NB4 (cell line): ENCODE measurements around the gene COL9A3.
"Not testable (repeated sequence)": the region's sequence is repeated elsewhere in the genome, so short reads cannot be mapped to it uniquely, and the experiment has no call there.

ENCODE experiments used
- DNase-seq: peaks from one replicate; pipeline ENCODE4 v3.0.0; 2010; ENCODE audit warnings: low read depth
- H3K4me3 ChIP-seq: one replicate; pipeline ENCODE4 v1.5.1; 2011; ENCODE audit warnings: mild to moderate bottlenecking, low read depth, low read length, moderate library complexity
- MYC ChIP-seq: IDR thresholded peaks from 2 replicates; pipeline ENCODE4 v1.6.1; 2011; ENCODE audit warnings: low read depth, low read length
- POLR2A ChIP-seq: IDR thresholded peaks from 2 replicates; pipeline ENCODE4 v1.6.1; 2011; ENCODE audit warnings: mild to moderate bottlenecking; ENCODE audit not compliant: insufficient read length; ENCODE audit errors: extremely low read depth
- TF ChIP-seq, protein P1 (sequence below): IDR thresholded peaks from 2 replicates; pipeline ENCODE4 v1.6.1; 2011; ENCODE audit warnings: low read depth, low read length
- TF ChIP-seq, protein P2 (sequence below): IDR thresholded peaks from one replicate; pipeline ENCODE4 v1.5.1; 2012; ENCODE audit warnings: low read depth, low read length

Gene COL9A3

DNA sequence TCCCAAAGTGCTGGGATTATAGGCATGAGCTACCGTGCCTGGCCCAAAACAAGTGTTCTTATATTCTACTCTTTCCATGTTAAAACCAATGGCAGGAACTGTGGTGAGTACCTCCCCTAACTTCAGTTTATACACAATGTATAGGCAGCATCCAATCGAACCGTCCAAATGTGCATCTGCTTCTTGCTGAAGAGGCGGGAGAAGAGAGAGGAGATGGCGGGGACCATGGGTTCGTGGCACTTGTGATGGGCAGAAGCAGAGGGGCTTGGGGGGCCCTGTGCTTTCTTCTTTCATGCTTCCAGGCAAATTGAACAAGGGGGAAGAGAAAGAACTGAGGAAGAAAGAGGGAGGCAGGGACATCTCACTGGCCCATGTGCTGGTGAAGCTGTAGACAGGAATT is 56.0 kb downstream of the COL9A3 start:
- TF ChIP-seq, protein P1, sequence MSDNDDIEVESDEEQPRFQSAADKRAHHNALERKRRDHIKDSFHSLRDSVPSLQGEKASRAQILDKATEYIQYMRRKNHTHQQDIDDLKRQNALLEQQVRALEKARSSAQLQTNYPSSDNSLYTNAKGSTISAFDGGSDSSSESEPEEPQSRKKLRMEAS: no peak
- TF ChIP-seq, protein P2, sequence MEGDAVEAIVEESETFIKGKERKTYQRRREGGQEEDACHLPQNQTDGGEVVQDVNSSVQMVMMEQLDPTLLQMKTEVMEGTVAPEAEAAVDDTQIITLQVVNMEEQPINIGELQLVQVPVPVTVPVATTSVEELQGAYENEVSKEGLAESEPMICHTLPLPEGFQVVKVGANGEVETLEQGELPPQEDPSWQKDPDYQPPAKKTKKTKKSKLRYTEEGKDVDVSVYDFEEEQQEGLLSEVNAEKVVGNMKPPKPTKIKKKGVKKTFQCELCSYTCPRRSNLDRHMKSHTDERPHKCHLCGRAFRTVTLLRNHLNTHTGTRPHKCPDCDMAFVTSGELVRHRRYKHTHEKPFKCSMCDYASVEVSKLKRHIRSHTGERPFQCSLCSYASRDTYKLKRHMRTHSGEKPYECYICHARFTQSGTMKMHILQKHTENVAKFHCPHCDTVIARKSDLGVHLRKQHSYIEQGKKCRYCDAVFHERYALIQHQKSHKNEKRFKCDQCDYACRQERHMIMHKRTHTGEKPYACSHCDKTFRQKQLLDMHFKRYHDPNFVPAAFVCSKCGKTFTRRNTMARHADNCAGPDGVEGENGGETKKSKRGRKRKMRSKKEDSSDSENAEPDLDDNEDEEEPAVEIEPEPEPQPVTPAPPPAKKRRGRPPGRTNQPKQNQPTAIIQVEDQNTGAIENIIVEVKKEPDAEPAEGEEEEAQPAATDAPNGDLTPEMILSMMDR: no peak
- no peak for TF ChIP-seq MYC
- TF ChIP-seq POLR2A: no peak
- H3K4me3 ChIP-seq: no peak overlapping the region
- no peak for DNase-seq

DNA sequence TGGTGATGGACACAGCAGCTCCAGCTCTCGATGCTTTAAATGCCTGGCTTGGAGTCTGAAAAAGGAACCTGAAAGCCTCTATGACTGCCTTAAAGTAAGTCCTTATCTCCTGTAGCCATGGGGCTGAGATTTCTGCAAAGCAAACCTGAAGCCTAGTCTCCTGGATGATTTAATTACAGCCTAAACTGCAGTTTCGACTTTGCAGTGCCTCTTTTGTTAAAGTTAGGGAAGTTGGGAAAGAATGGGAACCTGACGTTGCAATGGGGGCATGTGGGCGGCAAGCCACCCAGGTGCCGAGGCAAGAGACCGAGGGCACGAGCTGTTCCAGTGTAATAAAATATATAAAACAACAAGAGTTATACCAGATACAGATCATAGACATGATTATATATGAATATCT is 56.4 kb downstream of the COL9A3 start:
- no peak for DNase-seq
- H3K4me3 ChIP-seq: no peak overlapping the region
- TF ChIP-seq MYC (no peak), POLR2A (no peak)
- TF ChIP-seq, protein P2: no peak
- TF ChIP-seq, protein P1: no peak

DNA sequence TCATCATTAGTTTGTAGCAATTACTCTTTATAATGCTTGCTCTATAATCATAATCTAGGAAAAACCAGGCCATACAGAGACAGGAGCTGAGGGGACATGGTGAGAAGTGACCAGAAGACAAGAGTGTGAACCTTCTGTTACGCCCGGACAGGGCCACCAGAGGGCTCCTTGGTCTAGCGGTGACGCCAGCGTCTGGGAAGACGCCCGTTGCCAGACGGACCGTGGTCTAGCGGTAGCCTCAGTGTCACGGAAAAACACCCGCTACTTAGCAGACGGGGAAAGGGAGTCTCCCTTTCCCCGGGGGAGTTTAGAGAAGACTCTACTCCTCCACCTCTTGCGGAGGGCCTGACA is 56.8 kb downstream of the COL9A3 start:
- H3K4me3 ChIP-seq: not testable (repeated sequence)
- DNase-seq: peak; percentile 82
- TF ChIP-seq, protein P2: peak; percentile 55

DNA sequence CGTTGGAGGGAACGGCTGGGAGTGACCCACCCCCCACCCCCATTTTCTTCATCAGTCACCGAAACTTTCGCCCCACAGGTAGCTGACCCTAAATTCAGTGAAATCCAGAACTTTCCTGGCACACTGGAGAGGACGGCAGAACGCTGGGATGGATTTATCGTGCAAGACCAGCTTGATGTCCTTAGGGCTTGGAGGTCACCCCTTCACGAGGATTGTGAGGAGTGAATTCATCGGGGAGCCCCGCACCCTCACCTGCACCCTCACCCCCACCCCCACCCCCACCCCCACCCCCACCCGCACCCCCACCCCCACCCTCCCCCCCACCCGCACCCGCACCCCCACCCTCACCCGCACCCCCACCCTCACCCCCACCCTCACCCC is 58.1 kb downstream of the COL9A3 start:
- no peak overlapping the region for H3K4me3 ChIP-seq
- TF ChIP-seq, protein P1: no peak
- TF ChIP-seq MYC (no peak), POLR2A (no peak)
- TF ChIP-seq, protein P2: no peak
- DNase-seq: no peak

DNA sequence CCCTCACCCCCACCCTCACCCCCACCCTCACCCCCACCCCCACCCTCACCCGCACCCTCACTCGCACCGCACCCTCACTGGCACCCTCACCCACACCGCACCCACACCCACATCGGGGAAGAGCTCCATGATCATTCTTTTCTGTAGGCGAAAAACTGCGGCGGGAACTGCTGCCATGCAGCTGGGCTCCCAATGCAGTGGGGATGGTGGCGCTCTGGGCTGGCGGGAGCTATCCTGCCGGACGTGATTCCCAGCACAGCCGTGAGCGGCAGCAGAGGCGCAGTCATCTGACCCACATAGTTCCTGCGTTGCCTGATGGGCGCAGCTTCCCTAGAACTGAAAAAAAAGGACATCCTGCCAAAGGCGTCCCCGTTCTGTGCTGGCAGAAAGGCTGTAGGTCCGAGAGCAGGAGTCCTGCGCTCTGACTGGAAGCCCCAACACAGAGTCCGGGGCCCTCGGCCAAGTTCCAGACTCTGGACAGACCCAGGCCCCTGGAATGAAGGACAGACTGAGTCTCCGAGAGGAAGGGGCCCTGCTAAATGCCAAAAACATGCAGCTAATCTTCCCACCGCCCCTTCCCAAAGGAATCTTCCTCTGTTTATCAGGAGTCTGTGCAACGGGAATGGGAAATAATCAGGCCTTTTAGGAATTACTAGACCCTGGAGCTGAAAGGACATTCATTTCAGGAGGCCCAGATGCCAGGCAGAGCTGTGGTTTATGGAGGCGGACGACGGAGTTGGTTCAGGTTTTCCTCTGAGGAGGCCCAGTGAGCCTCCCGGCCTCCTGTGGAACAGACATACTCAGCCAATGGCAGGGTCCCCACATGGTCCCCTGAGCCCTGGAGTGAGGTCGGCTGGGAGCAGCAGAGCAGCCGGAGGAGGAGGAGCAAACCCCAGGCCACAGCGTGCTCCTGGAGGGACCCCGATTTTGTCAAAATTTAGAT is 58.8 kb downstream of the COL9A3 start:
- TF ChIP-seq POLR2A: no peak
- no peak for TF ChIP-seq MYC
- TF ChIP-seq, protein P2: no peak
- TF ChIP-seq, protein P1: no peak
- DNase-seq: no peak
- H3K4me3 ChIP-seq: no peak overlapping the region

DNA sequence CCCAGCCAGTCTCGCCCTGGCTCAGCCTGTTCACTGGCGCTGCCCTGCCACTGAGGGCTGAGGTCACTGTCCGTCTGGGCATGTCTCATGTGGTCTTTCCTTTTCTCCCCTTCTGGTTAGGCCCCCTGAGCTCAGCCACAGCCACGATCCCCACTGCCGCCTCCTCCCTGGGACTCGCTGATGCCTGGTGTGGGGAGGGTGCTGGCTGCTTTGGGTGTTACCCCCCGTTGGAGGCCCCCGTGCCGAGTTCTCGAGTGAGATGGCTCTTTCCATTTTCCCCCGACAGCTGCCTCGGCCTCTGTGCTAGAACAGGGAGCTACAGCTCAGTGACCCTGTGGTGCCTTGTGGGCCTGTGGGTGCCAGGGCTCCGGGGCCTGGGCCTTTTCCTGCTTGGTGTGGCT is 59.7 kb downstream of the COL9A3 start:
- TF ChIP-seq POLR2A: no peak
- TF ChIP-seq, protein P2: no peak
- no peak for TF ChIP-seq MYC
- TF ChIP-seq, protein P1: no peak
- DNase-seq: no peak

More for the DNA sequence above, 59.7 kb downstream of the COL9A3 start:
- no peak overlapping the region for H3K4me3 ChIP-seq
